Fibroblast of lung (primary cell): ENCODE results near the gene PVRIG. TPM values are rescaled to one million over a fixed set of nuclear protein-coding genes. Genes with fewer than 3 reads are reported as not detected.
"Not testable (repeated sequence)": the region's sequence is repeated elsewhere in the genome, so short reads cannot be mapped to it uniquely, and the experiment has no call there.

Experiments
- DNase-seq, 2 donors: peaks; one replicate each; pipeline versions ENCODE4 v3.0.0 to v3.0.0-alpha.2; 2010; ENCODE audit warnings: low read depth in 2 of 2
- H2AFZ ChIP-seq: 2 replicates; pipeline ENCODE4 v1.5.1; 2012; ENCODE audit warnings: low read length, control low read depth, inconsistent platforms
- H3K27ac ChIP-seq: 2 replicates; pipeline ENCODE4 v1.5.1; 2011; ENCODE audit warnings: low read length, control low read depth; ENCODE audit not compliant: insufficient read depth
- H3K27me3 ChIP-seq: 2 replicates; pipeline ENCODE4 v1.5.1; 2011; ENCODE audit warnings: mild to moderate bottlenecking, low read length; ENCODE audit not compliant: control insufficient read depth, insufficient read depth
- H3K36me3 ChIP-seq: 2 replicates; pipeline ENCODE4 v1.5.1; 2011; ENCODE audit warnings: low read length; ENCODE audit not compliant: control insufficient read depth, insufficient read depth
- H3K4me1 ChIP-seq: 2 replicates; pipeline ENCODE4 v1.5.1; 2011; ENCODE audit warnings: low read length; ENCODE audit not compliant: control insufficient read depth, insufficient read depth; ENCODE audit errors: extremely low read depth
- H3K4me2 ChIP-seq: 2 replicates; pipeline ENCODE4 v1.5.1; 2011; ENCODE audit warnings: low read length, control low read depth; ENCODE audit not compliant: insufficient read depth; ENCODE audit errors: extremely low read depth
- H3K4me3 ChIP-seq, 4 experiments: fragments of 200-600 bp in 1 of 4; sonication (generic) in 1 of 4; replicated peaks in 1 of 4; 2 replicates each; pipeline ENCODE4 v1.5.1; 2011 to 2016; ENCODE audit warnings: low read length in 4 of 4, low read depth in 3 of 4, mild to moderate bottlenecking in 3 of 4, control low read depth in 2 of 4, inconsistent platforms in 1 of 4, mixed read lengths in 1 of 4; ENCODE audit not compliant: insufficient read depth in 1 of 4; ENCODE audit errors: control extremely low read depth in 1 of 4
- H3K79me2 ChIP-seq: 2 replicates; pipeline ENCODE4 v1.5.1; 2012; ENCODE audit warnings: mild to moderate bottlenecking, low read length, inconsistent platforms; ENCODE audit not compliant: control insufficient read depth, insufficient read depth
- H3K9ac ChIP-seq: 2 replicates; pipeline ENCODE4 v1.5.1; 2011; ENCODE audit warnings: mild to moderate bottlenecking, low read length, control low read depth; ENCODE audit not compliant: insufficient read depth
- H3K9me3 ChIP-seq: 2 replicates; pipeline ENCODE4 v1.5.1; 2012; ENCODE audit warnings: low read depth, low read length; ENCODE audit not compliant: control insufficient read depth, insufficient read depth
- H4K20me1 ChIP-seq: 2 replicates; pipeline ENCODE4 v1.5.1; 2011; ENCODE audit warnings: low read length; ENCODE audit not compliant: control insufficient read depth, insufficient read depth; ENCODE audit errors: extremely low read depth
- CTCF ChIP-seq, 2 donors: IDR thresholded peaks in 1 of 2; conservative IDR thresholded peaks in 1 of 2; 1 replicate in 1 of 2; 2 replicates in 1 of 2; pipeline ENCODE4 v1.5.1; 2011 to 2012; ENCODE audit warnings: low read length in 2 of 2, control low read depth in 1 of 2, inconsistent platforms in 1 of 2, low read depth in 1 of 2, mild to moderate bottlenecking in 1 of 2
- EZH2 ChIP-seq: IDR thresholded peaks from 2 replicates; pipeline ENCODE4 v1.5.1; 2012; ENCODE audit warnings: low read length, control low read depth, mild to moderate bottlenecking; ENCODE audit errors: missing control alignments
- polyA plus RNA-seq, 2 donors: library from polyadenylated mRNA; depleted of rRNA in 1 of 2; stranded (reverse) in 1 of 2; unstranded in 1 of 2; fragments of >200 nt; gene quantifications; 2 replicates each; pipeline ENCODE4 v1.2.1, GENCODE V29; 2011 to 2012; ENCODE audit warnings: missing spikeins in 1 of 2
- total RNA-seq: library from RNA; depleted of rRNA; stranded (reverse); fragments of >200 nt; gene quantifications from 2 replicates; pipeline ENCODE4 v1.2.1, GENCODE V29; 2014

The PVRIG gene
- total and polyA plus RNA-seq, 2 donors (not counting 1 experiment from before 2014, with no cell fraction given), result not detected

GRCh38 chr7:100248483-100248882, 28.7 kb downstream of the PVRIG start:
- Histone ChIP-seq H3K27me3 (no peaks in the 10 kb centered on the region), H3K4me2 (no peak overlapping the region), H3K9me3 (no peaks in the 10 kb centered on the region), H3K4me1 (peaks cover 2% of the 10 kb centered on the region), H3K36me3 (no peaks in the 10 kb centered on the region), H3K79me2 (no peaks in the 10 kb centered on the region), H3K9ac (no peak overlapping the region), H2AFZ (no peak overlapping the region), H3K4me3 (no peak overlapping the region), H3K27ac (no peak overlapping the region), H4K20me1 (no peaks in the 10 kb centered on the region)
- no peak for DNase-seq
- TF ChIP-seq CTCF (conservative IDR thresholded peaks at IDR 0.05 in 1 of 2, IDR thresholded peaks at IDR 0.05 in 1 of 2; ENCODE audit: low read depth in 1 of 2, low read length in 2 of 2) (no peak), EZH2 (no peak)

GRCh38 chr7:100257017-100257416, 37.3 kb downstream of the PVRIG start:
- TF ChIP-seq EZH2 (no peak), CTCF (conservative IDR thresholded peaks at IDR 0.05 in 1 of 2, IDR thresholded peaks at IDR 0.05 in 1 of 2; ENCODE audit: low read depth in 1 of 2, low read length in 2 of 2) (no peak)
- H3K9ac ChIP-seq, result no peak overlapping the region
- no peak overlapping the region for H2AFZ ChIP-seq
- H3K27ac ChIP-seq, result no peak overlapping the region
- no peak for DNase-seq
- no peaks in the 10 kb centered on the region for H3K27me3 ChIP-seq
- no peaks in the 10 kb centered on the region for H4K20me1 ChIP-seq
- no peaks in the 10 kb centered on the region for H3K4me1 ChIP-seq
- H3K4me3 ChIP-seq, result no peak overlapping the region
- no peak overlapping the region for H3K4me2 ChIP-seq
- H3K36me3 ChIP-seq, result no peaks in the 10 kb centered on the region
- H3K79me2 ChIP-seq, result no peaks in the 10 kb centered on the region
- no peaks in the 10 kb centered on the region for H3K9me3 ChIP-seq

GRCh38 chr7:100259984-100260383, 40.2 kb downstream of the PVRIG start:
- H3K4me3 ChIP-seq, H3K9ac ChIP-seq, H3K4me1 ChIP-seq, H3K79me2 ChIP-seq, H3K9me3 ChIP-seq, H3K4me2 ChIP-seq, H4K20me1 ChIP-seq, H3K27me3 ChIP-seq, H3K36me3 ChIP-seq, DNase-seq, H3K27ac ChIP-seq, H2AFZ ChIP-seq: not testable (repeated sequence)

- DNase-seq, H3K79me2 ChIP-seq, H3K4me2 ChIP-seq, H3K36me3 ChIP-seq, H3K9ac ChIP-seq, H3K27me3 ChIP-seq, H3K4me1 ChIP-seq, H3K27ac ChIP-seq, H3K4me3 ChIP-seq, H4K20me1 ChIP-seq, H2AFZ ChIP-seq, H3K9me3 ChIP-seq: not testable (repeated sequence)
Observed at GRCh38 chr7:100262896-100263295, 43.1 kb downstream of the PVRIG start.

GRCh38 chr7:100264223-100264622, 44.5 kb downstream of the PVRIG start:
- H3K79me2 ChIP-seq, result not testable (repeated sequence)

More at GRCh38 chr7:100264223-100264622, 44.5 kb downstream of the PVRIG start:
- not testable (repeated sequence) for H3K9ac ChIP-seq, H3K4me2 ChIP-seq, H3K4me1 ChIP-seq, H3K36me3 ChIP-seq, H3K27me3 ChIP-seq, H3K9me3 ChIP-seq, DNase-seq, H4K20me1 ChIP-seq, H2AFZ ChIP-seq, H3K27ac ChIP-seq, H3K4me3 ChIP-seq
